ENCODE measurements around the gene TAS2R7.

- TF ChIP-seq, protein P1, sequence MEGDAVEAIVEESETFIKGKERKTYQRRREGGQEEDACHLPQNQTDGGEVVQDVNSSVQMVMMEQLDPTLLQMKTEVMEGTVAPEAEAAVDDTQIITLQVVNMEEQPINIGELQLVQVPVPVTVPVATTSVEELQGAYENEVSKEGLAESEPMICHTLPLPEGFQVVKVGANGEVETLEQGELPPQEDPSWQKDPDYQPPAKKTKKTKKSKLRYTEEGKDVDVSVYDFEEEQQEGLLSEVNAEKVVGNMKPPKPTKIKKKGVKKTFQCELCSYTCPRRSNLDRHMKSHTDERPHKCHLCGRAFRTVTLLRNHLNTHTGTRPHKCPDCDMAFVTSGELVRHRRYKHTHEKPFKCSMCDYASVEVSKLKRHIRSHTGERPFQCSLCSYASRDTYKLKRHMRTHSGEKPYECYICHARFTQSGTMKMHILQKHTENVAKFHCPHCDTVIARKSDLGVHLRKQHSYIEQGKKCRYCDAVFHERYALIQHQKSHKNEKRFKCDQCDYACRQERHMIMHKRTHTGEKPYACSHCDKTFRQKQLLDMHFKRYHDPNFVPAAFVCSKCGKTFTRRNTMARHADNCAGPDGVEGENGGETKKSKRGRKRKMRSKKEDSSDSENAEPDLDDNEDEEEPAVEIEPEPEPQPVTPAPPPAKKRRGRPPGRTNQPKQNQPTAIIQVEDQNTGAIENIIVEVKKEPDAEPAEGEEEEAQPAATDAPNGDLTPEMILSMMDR (IDR thresholded peaks at IDR 0.05 in 2 of 3, conservative IDR thresholded peaks at IDR 0.05 in 1 of 3; ENCODE audit: control insufficient read depth in 2 of 3, extremely low read depth in 1 of 3, insufficient read depth in 1 of 3, low read depth in 3 of 3, low read length in 3 of 3): no peak
- TF ChIP-seq POLR2A (IDR thresholded peaks at IDR 0.05; ENCODE audit: low read depth, low read length) (no peak), ZNF274 (IDR thresholded peaks at IDR 0.05; ENCODE audit: insufficient read depth, insufficient read length) (no peak), RAD21 (IDR thresholded peaks at IDR 0.05; ENCODE audit: insufficient read depth, low read depth, low read length) (no peak), RB1 (IDR thresholded peaks at IDR 0.05; ENCODE audit: borderline replicate concordance) (no peak), POLR2AphosphoS5 (IDR thresholded peaks at IDR 0.05; ENCODE audit: low read length) (no peak), CBFB (IDR thresholded peaks at IDR 0.05; ENCODE audit: low read depth) (no peak), SUPT20H (IDR thresholded peaks at IDR 0.05; ENCODE audit: borderline replicate concordance, control insufficient read depth, low read depth, low read length) (no peak), BHLHE40 (IDR thresholded peaks at IDR 0.05; ENCODE audit: borderline replicate concordance in 1 of 2, low read depth in 2 of 2, low read length in 1 of 2) (no peak), HSF1 (IDR thresholded peaks at IDR 0.05; ENCODE audit: low read depth, low read length) (no peak), MXI1 (IDR thresholded peaks at IDR 0.05; ENCODE audit: low read depth, low read length) (no peak), GABPA (IDR thresholded peaks at IDR 0.05; ENCODE audit: low read depth) (no peak), SREBF1 (IDR thresholded peaks at IDR 0.05; ENCODE audit: low read length) (no peak)
Measured at GRCh38 chr12:10794222-10794621, 8.2 kb downstream of the TAS2R7 start.
